Left renal cortex interstitium (tissue), 4 donors: ENCODE data around the gene WDR59. TPM values are rescaled to one million over a fixed set of nuclear protein-coding genes. Genes with fewer than 3 reads are reported as not detected.
"Not testable (repeated sequence)": the region's sequence is repeated elsewhere in the genome, so short reads cannot be mapped to it uniquely, and the experiment has no call there.

ENCODE experiments used
- DNase-seq, 4 donors: peaks; one replicate each; pipeline ENCODE4 v3.0.0-alpha.2; 2013; ENCODE audit warnings: low read depth in 4 of 4, low spot score in 2 of 4, missing footprints in 1 of 4
- polyA plus RNA-seq, 4 donors: library from polyadenylated mRNA; unstranded; fragments of 120-200 nt; gene quantifications; one replicate each; pipeline ENCODE4 v1.2.1, GENCODE V29; 2013; ENCODE audit not compliant: insufficient read length in 4 of 4

The WDR59 gene, protein sequence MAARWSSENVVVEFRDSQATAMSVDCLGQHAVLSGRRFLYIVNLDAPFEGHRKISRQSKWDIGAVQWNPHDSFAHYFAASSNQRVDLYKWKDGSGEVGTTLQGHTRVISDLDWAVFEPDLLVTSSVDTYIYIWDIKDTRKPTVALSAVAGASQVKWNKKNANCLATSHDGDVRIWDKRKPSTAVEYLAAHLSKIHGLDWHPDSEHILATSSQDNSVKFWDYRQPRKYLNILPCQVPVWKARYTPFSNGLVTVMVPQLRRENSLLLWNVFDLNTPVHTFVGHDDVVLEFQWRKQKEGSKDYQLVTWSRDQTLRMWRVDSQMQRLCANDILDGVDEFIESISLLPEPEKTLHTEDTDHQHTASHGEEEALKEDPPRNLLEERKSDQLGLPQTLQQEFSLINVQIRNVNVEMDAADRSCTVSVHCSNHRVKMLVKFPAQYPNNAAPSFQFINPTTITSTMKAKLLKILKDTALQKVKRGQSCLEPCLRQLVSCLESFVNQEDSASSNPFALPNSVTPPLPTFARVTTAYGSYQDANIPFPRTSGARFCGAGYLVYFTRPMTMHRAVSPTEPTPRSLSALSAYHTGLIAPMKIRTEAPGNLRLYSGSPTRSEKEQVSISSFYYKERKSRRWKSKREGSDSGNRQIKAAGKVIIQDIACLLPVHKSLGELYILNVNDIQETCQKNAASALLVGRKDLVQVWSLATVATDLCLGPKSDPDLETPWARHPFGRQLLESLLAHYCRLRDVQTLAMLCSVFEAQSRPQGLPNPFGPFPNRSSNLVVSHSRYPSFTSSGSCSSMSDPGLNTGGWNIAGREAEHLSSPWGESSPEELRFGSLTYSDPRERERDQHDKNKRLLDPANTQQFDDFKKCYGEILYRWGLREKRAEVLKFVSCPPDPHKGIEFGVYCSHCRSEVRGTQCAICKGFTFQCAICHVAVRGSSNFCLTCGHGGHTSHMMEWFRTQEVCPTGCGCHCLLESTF
- 100 to 1,000 TPM in 2 of 4 donors, 10 to 100 TPM in 2; 68.3 to 121 (median 95.2) TPM for polyA plus RNA-seq

- peak; percentile 97 to 100 (median 97) for DNase-seq
Measured at GRCh38 chr16:74984529-74985296, at the start of gene WDR59. WDR59 (minus strand) TSS chr16:74985123; CDS start chr16:74985017, 106 bp downstream.

DNA sequence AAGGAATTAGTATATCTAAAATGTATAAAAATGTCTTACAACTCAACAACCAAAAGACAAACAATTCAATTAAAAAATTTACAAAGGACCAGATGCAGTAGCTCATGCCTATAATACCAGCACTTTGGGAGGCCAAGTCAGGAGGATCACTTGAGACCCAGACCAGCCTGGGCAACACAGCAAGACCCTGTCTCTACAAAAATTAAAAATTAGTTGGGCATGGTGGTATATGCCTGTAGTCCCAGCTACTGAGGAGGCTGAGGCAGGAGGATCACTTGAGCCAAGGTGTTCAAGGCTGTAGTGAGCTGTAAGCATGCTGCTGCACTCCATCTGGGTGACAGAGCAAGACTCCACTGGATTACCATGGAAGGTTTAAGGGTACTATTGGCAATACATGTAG lies 47.7 kb upstream of the WDR59 start:
- DNase-seq = no peak

- no peak for DNase-seq
Measured at GRCh38 chr16:75029854-75030253, 44.9 kb upstream of the WDR59 start.

DNA sequence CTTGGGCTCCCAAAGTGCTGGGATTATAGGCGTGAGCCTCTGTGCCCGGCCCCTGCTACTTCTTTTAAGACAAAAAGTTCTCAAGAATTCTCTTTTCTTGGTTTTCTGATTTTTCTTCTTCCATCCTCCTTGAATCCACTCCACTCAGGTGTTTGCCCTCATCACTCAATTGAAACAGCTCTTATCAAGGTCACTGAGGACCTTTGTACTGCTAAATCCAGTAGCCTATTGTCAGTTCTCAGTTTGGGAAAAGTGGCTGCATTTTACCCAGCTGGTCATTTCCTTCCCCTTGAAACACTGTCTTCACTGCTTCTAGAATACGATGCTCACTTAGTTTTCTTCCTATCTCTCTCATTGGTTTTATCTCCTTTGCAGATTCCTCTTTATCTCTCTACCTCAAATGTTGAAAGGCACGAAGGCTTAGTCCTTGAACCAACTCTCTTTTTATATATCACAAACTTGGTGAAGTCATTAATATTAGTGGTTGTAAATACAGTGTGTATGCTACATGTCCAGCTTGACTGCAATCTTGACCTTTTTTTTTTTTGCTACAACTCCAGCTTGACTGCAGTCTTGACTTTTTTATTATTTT lies 43.7 kb upstream of the WDR59 start:
- DNase-seq = no peak

GRCh38 chr16:75027520-75028300 lies 42.8 kb upstream of the WDR59 start:
- no peak for DNase-seq

DNA sequence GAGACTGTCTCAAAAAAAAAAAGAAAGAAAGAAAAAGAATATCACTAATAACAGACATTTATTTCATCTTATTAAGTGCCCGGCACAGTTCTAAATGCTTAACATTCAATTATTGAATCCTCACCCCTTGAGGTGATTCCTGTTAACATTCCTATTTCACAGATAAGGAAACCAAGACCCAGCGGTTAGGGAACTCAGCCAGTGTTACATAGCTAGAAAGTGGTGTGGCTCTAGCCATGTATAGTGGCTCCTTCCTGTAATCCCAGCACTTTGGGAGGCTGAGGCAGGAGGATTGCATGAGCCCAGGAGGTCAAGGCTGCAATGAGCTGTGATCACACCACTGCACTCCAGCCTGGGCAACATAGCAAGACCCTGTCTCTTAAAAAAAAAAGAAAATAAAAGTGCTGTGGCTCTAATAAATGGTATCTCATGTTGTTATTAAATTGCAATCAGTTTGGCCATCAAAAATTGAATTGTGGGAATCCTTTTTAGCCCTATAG lies 42.0 kb upstream of the WDR59 start:
- no peak for DNase-seq

DNA sequence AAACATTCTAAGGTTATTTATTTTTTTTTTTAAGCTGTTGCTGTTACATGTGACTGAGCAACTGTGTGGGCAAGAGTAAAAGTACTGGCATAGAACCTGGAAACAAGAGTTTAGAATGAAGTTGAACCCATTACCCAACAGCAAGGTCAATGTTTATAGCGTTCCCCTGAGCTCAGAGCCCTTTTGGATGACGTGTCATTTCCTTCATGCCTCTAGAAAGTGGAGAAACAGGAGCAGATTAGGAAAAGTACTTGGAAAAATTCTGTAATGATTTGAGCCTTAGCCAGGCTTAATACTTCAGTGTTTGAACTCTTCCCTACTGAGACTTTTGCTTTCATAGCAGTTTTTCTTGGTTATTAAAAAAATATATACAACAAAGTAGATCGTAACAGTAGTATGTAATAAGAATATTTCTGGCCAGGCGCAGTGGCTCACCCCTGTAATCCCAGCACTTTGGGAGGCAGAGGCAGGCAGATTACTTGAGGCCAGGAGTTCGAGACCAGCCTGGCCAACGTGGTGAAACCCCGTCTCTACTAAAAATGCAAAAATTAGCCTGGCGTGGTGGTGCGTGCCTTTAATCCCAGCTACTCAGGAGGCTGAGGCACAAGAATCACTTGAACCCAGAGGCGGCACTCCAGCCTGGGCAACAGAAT lies 41.4 kb upstream of the WDR59 start:
- DNase-seq = peak in 1 of 4 donors; percentile 16

- no peak for DNase-seq
Measured at GRCh38 chr16:75025761-75026160, 40.8 kb upstream of the WDR59 start.

DNA sequence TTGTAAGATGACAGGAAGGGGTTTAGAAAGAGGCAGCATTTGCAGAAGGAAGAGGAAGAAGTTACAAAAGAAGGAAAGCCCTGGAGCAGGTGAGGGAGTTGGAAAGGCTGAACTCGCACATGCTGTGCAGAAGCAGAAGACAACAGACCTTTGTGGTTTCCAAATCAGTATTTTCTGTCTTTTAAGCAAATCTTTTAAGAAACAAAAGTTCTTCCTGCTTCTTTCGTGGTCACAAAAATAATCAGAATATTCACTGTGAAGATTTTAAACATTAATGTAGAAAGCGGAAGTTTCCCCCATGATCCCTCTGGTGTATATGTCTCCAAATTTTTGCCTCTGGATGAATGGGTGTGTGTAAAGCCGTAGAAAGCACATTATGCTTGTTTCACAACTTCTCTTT lies 39.7 kb upstream of the WDR59 start:
- DNase-seq = no peak

DNA sequence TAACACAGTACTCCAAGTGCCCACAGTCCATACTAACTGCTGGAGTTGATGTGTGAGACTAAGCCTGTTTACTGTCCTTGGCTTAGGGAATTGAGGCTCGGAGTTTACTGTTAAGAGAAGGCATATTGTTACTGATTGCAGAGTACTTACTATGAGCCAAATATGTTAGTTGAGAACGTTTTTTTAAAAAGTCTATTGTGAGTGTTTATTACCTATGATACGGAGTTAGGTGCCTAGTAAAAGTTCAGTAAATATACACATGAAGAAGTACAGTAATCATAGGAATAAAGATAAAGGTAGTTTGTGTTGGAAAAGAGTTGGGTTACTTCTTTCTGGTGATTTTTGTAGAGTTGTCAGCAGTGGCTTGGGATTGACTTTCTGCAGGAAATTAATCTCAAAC lies 39.3 kb upstream of the WDR59 start:
- no peak for DNase-seq

GRCh38 chr16:75023009-75023408 lies 38.1 kb upstream of the WDR59 start:
- DNase-seq = no peak

DNA sequence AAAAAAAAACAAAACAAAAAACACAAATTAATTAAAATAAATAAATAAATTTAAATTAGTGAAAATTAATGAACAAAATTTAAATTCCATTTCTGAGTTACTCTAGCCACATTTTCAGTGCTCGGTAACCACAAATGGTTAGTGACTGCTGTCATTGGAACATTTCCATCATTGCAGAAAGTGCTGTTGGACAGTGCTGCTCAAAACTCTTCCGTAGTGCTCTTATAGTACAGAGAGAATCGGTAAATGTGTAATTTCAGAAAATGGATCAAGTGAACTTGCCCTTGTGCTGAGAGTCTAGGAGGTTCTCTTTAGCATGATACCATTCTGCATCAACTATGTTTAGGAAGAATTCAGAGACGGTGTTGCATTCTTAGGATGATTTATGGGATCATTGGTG lies 37.6 kb upstream of the WDR59 start:
- DNase-seq = no peak

- no peak for DNase-seq
Measured at GRCh38 chr16:75021410-75021809, 36.5 kb upstream of the WDR59 start.

DNA sequence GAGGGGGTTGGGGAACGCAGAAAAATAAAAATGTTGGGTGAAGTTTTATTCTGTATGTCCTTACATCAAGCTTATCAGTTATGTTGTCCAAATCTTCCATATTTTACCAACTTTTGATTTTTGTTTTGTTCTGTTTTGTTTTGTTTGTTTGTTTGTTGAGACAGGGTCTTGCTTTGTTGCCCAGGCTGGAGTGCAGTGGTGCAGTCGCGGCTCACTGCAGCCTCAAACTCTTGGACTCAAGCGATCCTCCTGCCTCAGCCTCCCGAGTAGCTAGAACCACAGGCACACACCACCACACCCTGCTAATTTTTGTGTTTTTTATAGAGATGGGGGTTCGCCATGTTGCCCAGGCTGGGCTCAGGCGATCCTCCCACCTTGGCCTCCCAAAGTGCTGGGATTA lies 34.7 kb upstream of the WDR59 start:
- DNase-seq = no peak

GRCh38 chr16:75019007-75019406 lies 34.1 kb upstream of the WDR59 start:
- DNase-seq = no peak

- no peak for DNase-seq
Measured at GRCh38 chr16:75017670-75018525, 33.0 kb upstream of the WDR59 start.

- DNase-seq = not testable (repeated sequence)
Measured at GRCh38 chr16:75016451-75017081, 31.6 kb upstream of the WDR59 start.
